ENCODE data around the gene KIRREL1.

DNA sequence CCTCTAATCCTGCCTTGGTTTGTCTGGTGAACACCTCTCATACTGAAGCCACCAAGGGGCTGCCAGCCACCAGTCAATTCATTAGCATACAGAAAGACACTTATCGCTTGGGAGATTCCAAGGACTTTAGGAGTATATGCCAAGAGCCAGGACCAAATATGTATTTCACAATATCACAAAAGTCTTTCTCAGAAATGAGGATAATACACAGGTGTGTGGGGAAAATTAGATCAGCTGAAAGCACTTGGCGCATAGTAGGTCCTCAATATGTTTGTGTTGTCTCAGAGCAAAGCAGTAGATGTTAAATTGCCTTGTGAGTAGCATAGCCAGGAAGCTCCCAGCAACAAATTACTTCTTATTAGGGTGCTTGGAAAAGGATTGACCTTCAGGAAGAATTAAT, 34.1 kb downstream of the KIRREL1 start:
- TF ChIP-seq, protein P1, sequence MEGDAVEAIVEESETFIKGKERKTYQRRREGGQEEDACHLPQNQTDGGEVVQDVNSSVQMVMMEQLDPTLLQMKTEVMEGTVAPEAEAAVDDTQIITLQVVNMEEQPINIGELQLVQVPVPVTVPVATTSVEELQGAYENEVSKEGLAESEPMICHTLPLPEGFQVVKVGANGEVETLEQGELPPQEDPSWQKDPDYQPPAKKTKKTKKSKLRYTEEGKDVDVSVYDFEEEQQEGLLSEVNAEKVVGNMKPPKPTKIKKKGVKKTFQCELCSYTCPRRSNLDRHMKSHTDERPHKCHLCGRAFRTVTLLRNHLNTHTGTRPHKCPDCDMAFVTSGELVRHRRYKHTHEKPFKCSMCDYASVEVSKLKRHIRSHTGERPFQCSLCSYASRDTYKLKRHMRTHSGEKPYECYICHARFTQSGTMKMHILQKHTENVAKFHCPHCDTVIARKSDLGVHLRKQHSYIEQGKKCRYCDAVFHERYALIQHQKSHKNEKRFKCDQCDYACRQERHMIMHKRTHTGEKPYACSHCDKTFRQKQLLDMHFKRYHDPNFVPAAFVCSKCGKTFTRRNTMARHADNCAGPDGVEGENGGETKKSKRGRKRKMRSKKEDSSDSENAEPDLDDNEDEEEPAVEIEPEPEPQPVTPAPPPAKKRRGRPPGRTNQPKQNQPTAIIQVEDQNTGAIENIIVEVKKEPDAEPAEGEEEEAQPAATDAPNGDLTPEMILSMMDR (IDR thresholded peaks at IDR 0.05): no peak
- no peak for TF ChIP-seq EZH2phosphoT487 (IDR thresholded peaks at IDR 0.05)
- TF ChIP-seq EZH2 (IDR thresholded peaks at IDR 0.05): no peak

All from neural progenitor cell (in vitro differentiated cells).